ENCODE measurements around the gene RSRC2.

Gene RSRC2

DNA sequence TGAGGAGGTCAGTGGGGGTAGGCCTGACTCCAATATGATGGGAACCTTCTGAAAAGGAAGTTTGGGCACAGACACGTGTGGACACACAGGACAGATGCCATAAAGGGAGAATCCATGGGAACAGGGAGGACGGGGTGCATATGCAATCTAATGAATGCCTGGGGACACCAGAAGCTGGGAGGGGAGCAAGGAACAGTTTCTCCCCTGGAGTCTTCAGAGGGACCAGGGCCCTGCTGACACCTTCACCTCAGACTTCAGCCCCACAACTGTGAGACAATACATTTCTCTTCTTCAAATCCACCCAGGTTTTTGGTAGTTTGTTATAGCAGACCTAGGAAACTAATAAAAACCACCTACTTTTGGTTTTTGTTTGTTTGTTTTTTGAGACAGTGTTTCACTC, 69.1 kb downstream of the RSRC2 start:
- H3K27me3 Mint-ChIP-seq (ENCODE audit: low read depth, poor library complexity) = peaks cover 3% of the 10 kb centered on the region
- no peak for DNase-seq
- TF ChIP-seq, protein P1, sequence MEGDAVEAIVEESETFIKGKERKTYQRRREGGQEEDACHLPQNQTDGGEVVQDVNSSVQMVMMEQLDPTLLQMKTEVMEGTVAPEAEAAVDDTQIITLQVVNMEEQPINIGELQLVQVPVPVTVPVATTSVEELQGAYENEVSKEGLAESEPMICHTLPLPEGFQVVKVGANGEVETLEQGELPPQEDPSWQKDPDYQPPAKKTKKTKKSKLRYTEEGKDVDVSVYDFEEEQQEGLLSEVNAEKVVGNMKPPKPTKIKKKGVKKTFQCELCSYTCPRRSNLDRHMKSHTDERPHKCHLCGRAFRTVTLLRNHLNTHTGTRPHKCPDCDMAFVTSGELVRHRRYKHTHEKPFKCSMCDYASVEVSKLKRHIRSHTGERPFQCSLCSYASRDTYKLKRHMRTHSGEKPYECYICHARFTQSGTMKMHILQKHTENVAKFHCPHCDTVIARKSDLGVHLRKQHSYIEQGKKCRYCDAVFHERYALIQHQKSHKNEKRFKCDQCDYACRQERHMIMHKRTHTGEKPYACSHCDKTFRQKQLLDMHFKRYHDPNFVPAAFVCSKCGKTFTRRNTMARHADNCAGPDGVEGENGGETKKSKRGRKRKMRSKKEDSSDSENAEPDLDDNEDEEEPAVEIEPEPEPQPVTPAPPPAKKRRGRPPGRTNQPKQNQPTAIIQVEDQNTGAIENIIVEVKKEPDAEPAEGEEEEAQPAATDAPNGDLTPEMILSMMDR (IDR thresholded peaks at IDR 0.05) = no peak
- no peak overlapping the region for H3K27ac Mint-ChIP-seq
- no peaks in the 10 kb centered on the region for H3K4me1 Mint-ChIP-seq
- H3K4me3 Mint-ChIP-seq = no peak overlapping the region
- H3K9me3 Mint-ChIP-seq = no peaks in the 10 kb centered on the region
- H3K36me3 Mint-ChIP-seq (ENCODE audit: low read depth) = no peaks in the 10 kb centered on the region

DNA sequence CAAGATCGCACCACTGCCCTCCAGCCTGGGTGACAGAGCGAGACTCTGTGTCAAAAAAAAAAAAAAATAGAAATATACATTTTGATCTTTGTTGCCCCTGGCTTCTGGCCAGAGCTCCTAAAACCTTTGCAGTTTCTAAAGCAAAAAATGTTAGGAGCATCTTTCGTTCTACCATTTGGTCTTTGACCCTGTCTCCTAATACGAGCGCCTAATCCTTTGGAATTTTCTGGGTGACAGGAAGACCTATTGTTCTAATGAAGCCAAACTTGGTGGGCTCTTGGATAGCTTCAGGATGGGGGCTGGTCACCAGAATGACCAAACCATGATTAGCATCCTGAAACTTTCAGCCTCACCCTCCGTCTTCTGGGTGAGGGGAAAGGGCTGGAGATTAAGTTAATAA, 72.0 kb downstream of the RSRC2 start:
- Mint-ChIP-seq H3K36me3 (ENCODE audit: low read depth) (no peaks in the 10 kb centered on the region), H3K4me1 (no peaks in the 10 kb centered on the region), H3K9me3 (no peaks in the 10 kb centered on the region), H3K27me3 (ENCODE audit: low read depth, poor library complexity) (peaks cover 1% of the 10 kb centered on the region), H3K4me3 (no peak overlapping the region), H3K27ac (no peak overlapping the region)
- no peak for DNase-seq
- TF ChIP-seq, protein P1 (IDR thresholded peaks at IDR 0.05) = no peak

DNA sequence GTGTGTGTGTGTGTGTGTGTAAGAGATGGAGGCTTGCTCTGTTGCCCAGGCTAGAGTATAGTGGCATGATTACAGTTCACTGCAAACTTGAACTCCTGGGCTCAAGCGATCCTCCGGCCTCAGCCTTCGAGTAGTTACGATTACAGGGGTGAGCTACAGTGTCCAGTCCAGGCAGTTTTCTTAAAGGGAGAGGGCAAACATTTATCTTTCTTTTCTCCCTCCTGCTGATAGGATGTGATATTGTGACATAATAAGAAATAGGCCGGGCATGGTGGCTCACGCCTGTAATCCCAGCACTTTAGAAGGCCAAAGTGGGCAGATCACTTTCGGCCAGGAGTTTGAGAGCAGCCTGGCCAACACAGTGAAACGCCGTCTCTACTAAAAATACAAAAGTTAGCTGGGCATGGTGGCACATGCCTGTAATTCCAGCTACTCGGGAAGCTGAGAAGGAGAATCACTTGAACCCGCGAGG, 72.5 kb downstream of the RSRC2 start:
- H3K4me3 Mint-ChIP-seq = no peak overlapping the region
- no peaks in the 10 kb centered on the region for H3K36me3 Mint-ChIP-seq (ENCODE audit: low read depth)
- no peak for DNase-seq
- no peak overlapping the region for H3K27ac Mint-ChIP-seq
- no peaks in the 10 kb centered on the region for H3K9me3 Mint-ChIP-seq
- no peaks in the 10 kb centered on the region for H3K27me3 Mint-ChIP-seq (ENCODE audit: low read depth, poor library complexity)
- TF ChIP-seq, protein P1 (IDR thresholded peaks at IDR 0.05) = no peak
- no peaks in the 10 kb centered on the region for H3K4me1 Mint-ChIP-seq
